NT2/D1 (cell line): ENCODE data around the gene FNDC3B.
"Not testable (repeated sequence)": the region's sequence is repeated elsewhere in the genome, so short reads cannot be mapped to it uniquely, and the experiment has no call there.

ENCODE experiments used
- DNase-seq: peaks from one replicate; pipeline ENCODE4 v3.0.0-alpha.2; 2011; ENCODE audit warnings: low read depth, low spot score
- H3K27me3 ChIP-seq: 2 replicates; pipeline ENCODE4 v1.6.0; 2011; ENCODE audit warnings: mild to moderate bottlenecking; ENCODE audit not compliant: insufficient read length, insufficient read depth
- H3K36me3 ChIP-seq: 2 replicates; pipeline ENCODE4 v1.6.1; 2011; ENCODE audit warnings: mild to moderate bottlenecking, low read length, mixed read lengths; ENCODE audit not compliant: insufficient read depth, insufficient read length
- H3K4me1 ChIP-seq: 2 replicates; pipeline ENCODE4 v1.5.1; 2011; ENCODE audit not compliant: insufficient read depth, insufficient read length
- H3K4me3 ChIP-seq: 2 replicates; pipeline ENCODE4 v1.5.1; 2011; ENCODE audit warnings: low read depth; ENCODE audit not compliant: insufficient read length
- H3K9ac ChIP-seq: 2 replicates; pipeline ENCODE4 v1.6.0; 2011; ENCODE audit warnings: low read depth; ENCODE audit not compliant: insufficient read length
- H3K9me3 ChIP-seq: 2 replicates; pipeline ENCODE4 v1.5.1; 2011; ENCODE audit warnings: mild to moderate bottlenecking, low read length; ENCODE audit not compliant: insufficient read depth
- SUZ12 ChIP-seq: IDR thresholded peaks from 2 replicates; pipeline ENCODE4 v1.6.1; 2011; ENCODE audit not compliant: insufficient read length, insufficient read depth; ENCODE audit errors: extremely low read depth
- YY1 ChIP-seq: IDR thresholded peaks from 2 replicates; pipeline ENCODE4 v1.6.1; 2011; ENCODE audit not compliant: insufficient read length, insufficient read depth
- ZNF274 ChIP-seq: IDR thresholded peaks from 2 replicates; pipeline ENCODE4 v1.6.1; 2011; ENCODE audit warnings: mild to moderate bottlenecking, low read depth, low read length

The FNDC3B gene

GRCh38 chr3:172233474-172234277 lies 194.3 kb downstream of the FNDC3B start:
- H3K9ac ChIP-seq, result no peak overlapping the region
- TF ChIP-seq YY1 (no peak), ZNF274 (peak; percentile 15; the same call in 1 of the 2 replicates)
- H3K4me1 ChIP-seq, result no peaks in the 10 kb centered on the region
- H3K9me3 ChIP-seq, result no peaks in the 10 kb centered on the region
- DNase-seq, result no peak
- peaks cover 16% of the 10 kb centered on the region for H3K36me3 ChIP-seq
- no peaks in the 10 kb centered on the region for H3K27me3 ChIP-seq
- no peak overlapping the region for H3K4me3 ChIP-seq

GRCh38 chr3:172235698-172236097 lies 196.3 kb downstream of the FNDC3B start:
- TF ChIP-seq YY1 (no peak), SUZ12 (no peak), ZNF274 (no peak)
- Histone ChIP-seq H3K27me3 (no peaks in the 10 kb centered on the region), H3K9ac (no peak overlapping the region), H3K4me3 (no peak overlapping the region), H3K9me3 (peaks cover 7% of the 10 kb centered on the region), H3K4me1 (no peaks in the 10 kb centered on the region), H3K36me3 (peaks cover 17% of the 10 kb centered on the region)
- no peak for DNase-seq

- Histone ChIP-seq H3K4me1 (no peaks in the 10 kb centered on the region), H3K4me3 (no peak overlapping the region), H3K36me3 (peaks cover 16% of the 10 kb centered on the region), H3K9ac (no peak overlapping the region), H3K9me3 (peaks cover 21% of the 10 kb centered on the region), H3K27me3 (no peaks in the 10 kb centered on the region)
- TF ChIP-seq SUZ12, result no peak
- TF ChIP-seq YY1, result no peak
- no peak for TF ChIP-seq ZNF274
- no peak for DNase-seq
Observed at GRCh38 chr3:172236771-172237742, 197.7 kb downstream of the FNDC3B start.

- TF ChIP-seq ZNF274 (no peak), YY1 (no peak)
- Histone ChIP-seq H3K9ac (no peak overlapping the region), H3K4me1 (no peaks in the 10 kb centered on the region), H3K27me3 (no peaks in the 10 kb centered on the region), H3K9me3 (peaks cover 32% of the 10 kb centered on the region), H3K4me3 (no peak overlapping the region), H3K36me3 (peaks cover 16% of the 10 kb centered on the region)
- DNase-seq, result no peak
Observed at GRCh38 chr3:172238188-172238587, 198.8 kb downstream of the FNDC3B start.

GRCh38 chr3:172239218-172239790 lies 199.9 kb downstream of the FNDC3B start:
- H3K36me3 ChIP-seq, result peaks cover 16% of the 10 kb centered on the region
- H3K9me3 ChIP-seq, result peaks cover 42% of the 10 kb centered on the region
- H3K4me3 ChIP-seq, result no peak overlapping the region
- no peak for DNase-seq
- H3K9ac ChIP-seq, result no peak overlapping the region
- TF ChIP-seq YY1, result no peak
- TF ChIP-seq ZNF274, result no peak
- no peak for TF ChIP-seq SUZ12
- H3K27me3 ChIP-seq, result no peaks in the 10 kb centered on the region
- H3K4me1 ChIP-seq, result no peaks in the 10 kb centered on the region

DNA sequence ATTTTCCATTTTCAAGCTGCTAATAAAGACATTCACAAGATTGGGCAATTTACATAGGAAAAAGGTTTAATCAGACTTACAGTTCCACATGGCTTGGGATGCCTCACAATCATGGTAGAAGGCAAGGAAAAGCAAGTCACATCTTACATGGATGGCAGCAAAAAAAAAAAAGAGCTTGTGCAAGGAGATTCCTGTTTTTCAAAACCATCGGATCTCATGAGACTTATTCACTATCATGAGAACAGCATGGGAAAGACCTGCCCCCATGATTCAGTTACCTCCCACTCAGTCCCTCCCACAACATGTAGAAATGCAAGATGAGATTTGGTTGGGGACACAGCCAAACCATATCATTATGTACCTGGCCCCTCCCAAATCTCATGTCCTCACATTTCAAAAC lies 202.0 kb downstream of the FNDC3B start:
- H3K4me3 ChIP-seq, result no peak overlapping the region
- H3K36me3 ChIP-seq, result peaks cover 16% of the 10 kb centered on the region
- no peaks in the 10 kb centered on the region for H3K4me1 ChIP-seq
- DNase-seq, result no peak
- no peaks in the 10 kb centered on the region for H3K27me3 ChIP-seq
- no peak overlapping the region for H3K9ac ChIP-seq
- peaks cover 42% of the 10 kb centered on the region for H3K9me3 ChIP-seq
- TF ChIP-seq SUZ12 (no peak), ZNF274 (no peak), YY1 (no peak)

DNA sequence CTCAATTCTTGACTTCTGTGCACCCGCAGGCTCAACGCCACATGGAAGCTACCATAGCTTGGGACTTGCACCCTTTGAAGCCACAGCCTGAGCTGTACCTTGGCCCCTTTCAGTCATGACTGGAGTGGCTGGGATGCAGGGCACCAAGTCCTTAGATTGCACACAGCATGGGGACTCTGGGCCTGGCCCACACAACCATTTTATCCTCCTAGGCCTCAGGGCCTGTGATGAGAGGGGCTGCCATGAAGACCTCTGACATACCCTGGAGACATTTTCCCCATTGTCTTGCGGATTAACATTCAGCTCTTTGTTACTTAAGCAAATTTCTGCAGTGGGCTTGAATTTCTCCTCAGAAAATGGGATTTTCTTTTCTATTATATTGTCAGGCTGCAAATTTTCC lies 203.1 kb downstream of the FNDC3B start:
- H3K4me1 ChIP-seq, H3K9ac ChIP-seq, H3K4me3 ChIP-seq, DNase-seq, H3K27me3 ChIP-seq: not testable (repeated sequence)
- Histone ChIP-seq H3K9me3 (peaks cover 42% of the 10 kb centered on the region), H3K36me3 (peaks cover 15% of the 10 kb centered on the region)

GRCh38 chr3:172243376-172243775 lies 204.0 kb downstream of the FNDC3B start:
- peaks cover 19% of the 10 kb centered on the region for H3K36me3 ChIP-seq
- not testable (repeated sequence) for H3K4me1 ChIP-seq, H3K4me3 ChIP-seq, DNase-seq, H3K27me3 ChIP-seq, H3K9ac ChIP-seq
- peaks cover 42% of the 10 kb centered on the region for H3K9me3 ChIP-seq
